ENCODE data around the gene CFB.

The CFB gene

GRCh38 chr6:31911826-31912585, 33.9 kb upstream of the CFB start:
- Mint-ChIP-seq H3K4me3 (no peak overlapping the region), H3K27ac (no peak overlapping the region), H3K27me3 (ENCODE audit: low read depth, poor library complexity) (peaks cover 6% of the 10 kb centered on the region), H3K36me3 (ENCODE audit: low read depth) (no peaks in the 10 kb centered on the region), H3K9me3 (peaks cover 6% of the 10 kb centered on the region), H3K4me1 (peaks cover 16% of the 10 kb centered on the region)
- TF ChIP-seq CTCF (IDR thresholded peaks at IDR 0.05) = no peak
- no peak for DNase-seq

GRCh38 chr6:31915351-31915750, 30.5 kb upstream of the CFB start:
- Mint-ChIP-seq H3K4me3 (no peak overlapping the region), H3K4me1 (peaks cover 12% of the 10 kb centered on the region), H3K36me3 (ENCODE audit: low read depth) (no peaks in the 10 kb centered on the region), H3K9me3 (peaks cover 6% of the 10 kb centered on the region), H3K27ac (no peak overlapping the region), H3K27me3 (ENCODE audit: low read depth, poor library complexity) (peaks cover 3% of the 10 kb centered on the region)
- DNase-seq = no peak
- TF ChIP-seq CTCF (IDR thresholded peaks at IDR 0.05) = no peak

- Mint-ChIP-seq H3K4me3 (no peak overlapping the region), H3K4me1 (peaks cover 12% of the 10 kb centered on the region), H3K27me3 (ENCODE audit: low read depth, poor library complexity) (no peaks in the 10 kb centered on the region), H3K9me3 (peaks cover 6% of the 10 kb centered on the region), H3K27ac (no peak overlapping the region), H3K36me3 (ENCODE audit: low read depth) (no peaks in the 10 kb centered on the region)
- no peak for TF ChIP-seq CTCF (IDR thresholded peaks at IDR 0.05)
- DNase-seq = no peak
Observed at GRCh38 chr6:31915756-31916155, 30.1 kb upstream of the CFB start.

GRCh38 chr6:31918069-31918720, 27.7 kb upstream of the CFB start:
- Mint-ChIP-seq H3K36me3 (ENCODE audit: low read depth) (no peaks in the 10 kb centered on the region), H3K4me3 (no peak overlapping the region), H3K27me3 (ENCODE audit: low read depth, poor library complexity) (peaks cover 4% of the 10 kb centered on the region), H3K27ac (no peak overlapping the region), H3K4me1 (peaks cover 6% of the 10 kb centered on the region), H3K9me3 (peaks cover 6% of the 10 kb centered on the region)
- TF ChIP-seq CTCF (IDR thresholded peaks at IDR 0.05) = no peak
- DNase-seq = no peak

GRCh38 chr6:31919624-31920303, 26.1 kb upstream of the CFB start:
- no peak overlapping the region for H3K27ac Mint-ChIP-seq

More at GRCh38 chr6:31919624-31920303, 26.1 kb upstream of the CFB start:
- Mint-ChIP-seq H3K36me3 (ENCODE audit: low read depth) (no peaks in the 10 kb centered on the region), H3K9me3 (peaks cover 6% of the 10 kb centered on the region), H3K4me3 (no peak overlapping the region), H3K27me3 (ENCODE audit: low read depth, poor library complexity) (peaks cover 4% of the 10 kb centered on the region), H3K4me1 (peaks cover 6% of the 10 kb centered on the region)
- TF ChIP-seq CTCF (IDR thresholded peaks at IDR 0.05) = no peak
- DNase-seq = no peak

All from nephron progenitor cell (in vitro differentiated cells).